BE2C (cell line): ENCODE results near the gene RFC1.
"Not testable (repeated sequence)": the region's sequence is repeated elsewhere in the genome, so short reads cannot be mapped to it uniquely, and the experiment has no call there.

Source experiments
- DNase-seq: peaks from one replicate; pipeline ENCODE4 v3.0.0-alpha.2; 2020
- H3K27me3 ChIP-seq: fragments of 250-450 bp; sonication (Bioruptor Pico); 2 replicates; pipeline ENCODE4 v1.5.1; 2020; ENCODE audit warnings: mild to moderate bottlenecking
- H3K36me3 ChIP-seq: fragments of 250-450 bp; sonication (Bioruptor Pico); 2 replicates; pipeline ENCODE4 v1.5.1; 2020; ENCODE audit warnings: mild to moderate bottlenecking
- H3K4me1 ChIP-seq: fragments of 250-450 bp; sonication (Bioruptor Pico); 2 replicates; pipeline ENCODE4 v1.5.1; 2020
- H3K4me3 ChIP-seq: 2 replicates; pipeline ENCODE4 v1.5.1; 2011; ENCODE audit warnings: low read depth, low read length
- H3K9me3 ChIP-seq: fragments of 250-450 bp; sonication (Bioruptor Pico); 2 replicates; pipeline ENCODE4 v1.5.1; 2020
- CTCF ChIP-seq: IDR thresholded peaks from 2 replicates; pipeline ENCODE4 v1.5.1; 2012; ENCODE audit warnings: mild to moderate bottlenecking, low read depth, low read length

The RFC1 gene

GRCh38 chr4:39278476-39278875, 87.7 kb downstream of the RFC1 start:
- no peak for DNase-seq
- no peaks in the 10 kb centered on the region; the same call in none of the 2 replicates for H3K36me3 ChIP-seq
- no peak for TF ChIP-seq CTCF

GRCh38 chr4:39277661-39278060, 88.5 kb downstream of the RFC1 start:
- H3K27me3 ChIP-seq, DNase-seq, H3K9me3 ChIP-seq, H3K36me3 ChIP-seq, H3K4me3 ChIP-seq: not testable (repeated sequence)
- H3K4me1 ChIP-seq = peaks cover 13% of the 10 kb centered on the region

More at GRCh38 chr4:39278476-39278875, 87.7 kb downstream of the RFC1 start:
- Histone ChIP-seq H3K27me3 (no peaks in the 10 kb centered on the region), H3K4me3 (no peak overlapping the region), H3K9me3 (no peaks in the 10 kb centered on the region), H3K4me1 (peaks cover 13% of the 10 kb centered on the region)

- Histone ChIP-seq H3K36me3 (peaks cover 4% of the 10 kb centered on the region), H3K27me3 (no peaks in the 10 kb centered on the region), H3K9me3 (no peaks in the 10 kb centered on the region), H3K4me1 (peaks cover 13% of the 10 kb centered on the region), H3K4me3 (no peak overlapping the region)
- no peak for DNase-seq
- no peak for TF ChIP-seq CTCF
These were observed 91.7 kb downstream of the RFC1 start for GRCh38 chr4:39274503-39274902.

GRCh38 chr4:39263895-39264294, 102.3 kb downstream of the RFC1 start:
- Histone ChIP-seq H3K4me1 (no peaks in the 10 kb centered on the region), H3K4me3 (no peak overlapping the region), H3K27me3 (no peaks in the 10 kb centered on the region), H3K36me3 (no peaks in the 10 kb centered on the region), H3K9me3 (no peaks in the 10 kb centered on the region)
- DNase-seq = peak; percentile 20
- no peak for TF ChIP-seq CTCF

- H3K4me3 ChIP-seq = no peak overlapping the region
- H3K9me3 ChIP-seq = no peaks in the 10 kb centered on the region
- no peak for TF ChIP-seq CTCF
- DNase-seq = no peak
- H3K27me3 ChIP-seq = no peaks in the 10 kb centered on the region
- H3K36me3 ChIP-seq = peaks cover 3% of the 10 kb centered on the region
- H3K4me1 ChIP-seq = no peaks in the 10 kb centered on the region
These were observed 106.4 kb downstream of the RFC1 start for GRCh38 chr4:39259571-39260330.

GRCh38 chr4:39256436-39256835, 109.7 kb downstream of the RFC1 start:
- Histone ChIP-seq H3K4me3 (no peak overlapping the region), H3K27me3 (no peaks in the 10 kb centered on the region), H3K9me3 (no peaks in the 10 kb centered on the region), H3K4me1 (no peaks in the 10 kb centered on the region), H3K36me3 (peaks cover 3% of the 10 kb centered on the region)
- TF ChIP-seq CTCF = no peak
- no peak for DNase-seq

GRCh38 chr4:39255871-39256270, 110.3 kb downstream of the RFC1 start:
- Histone ChIP-seq H3K4me1 (no peaks in the 10 kb centered on the region), H3K36me3 (peaks cover 3% of the 10 kb centered on the region), H3K9me3 (no peaks in the 10 kb centered on the region), H3K4me3 (no peak overlapping the region), H3K27me3 (no peaks in the 10 kb centered on the region)
- no peak for DNase-seq
- TF ChIP-seq CTCF = no peak
